ENCODE results near the gene PIP4K2A. TPM values are rescaled to one million over a fixed set of nuclear protein-coding genes. Genes with fewer than 3 reads are reported as not detected.

Gene PIP4K2A
- total RNA-seq, 4 donors from 2014 or later = 6.8 to 34.7 (median 15.4) TPM

GRCh38 chr10:22656036-22656435 lies 58.3 kb downstream of the PIP4K2A start:
- Histone ChIP-seq H3K27ac (peak overlapping the region in 3 of 4 donors; percentile 55 to 72 (median 56)), H3K27me3 (no peaks in the 10 kb centered on the region), H3K4me3 (no peak overlapping the region), H3K36me3 (no peaks in the 10 kb centered on the region), H3K9me3 (no peaks in the 10 kb centered on the region), H3K4me1 (peaks cover 0 to 39% (median 19%) of the 10 kb centered on the region in 4 donors)
- no peak for TF ChIP-seq CTCF (IDR thresholded peaks at IDR 0.05)
- no peak for DNase-seq

GRCh38 chr10:22655312-22655981 lies 58.9 kb downstream of the PIP4K2A start:
- TF ChIP-seq CTCF (IDR thresholded peaks at IDR 0.05) (peak in 1 of 6 experiments; percentile 5), POLR2A (IDR thresholded peaks at IDR 0.05) (no peak)
- no peaks in the 10 kb centered on the region for H3K36me3 ChIP-seq
- H3K4me1 ChIP-seq = peaks cover 0 to 44% (median 20%) of the 10 kb centered on the region in 4 donors
- no peak overlapping the region for H3K4me3 ChIP-seq
- H3K9me3 ChIP-seq = no peaks in the 10 kb centered on the region
- no peaks in the 10 kb centered on the region for H3K27me3 ChIP-seq
- DNase-seq = no peak
- H3K27ac ChIP-seq = peak overlapping the region in 3 of 4 donors; percentile 55 to 72 (median 56)

- Histone ChIP-seq H3K4me3 (no peak overlapping the region), H3K4me1 (peaks cover 0 to 60% (median 25%) of the 10 kb centered on the region in 4 donors), H3K9me3 (no peaks in the 10 kb centered on the region), H3K36me3 (no peaks in the 10 kb centered on the region), H3K27ac (peak overlapping the region in 3 of 4 donors; percentile 23 to 72 (median 57)), H3K27me3 (no peaks in the 10 kb centered on the region)
- no peak for TF ChIP-seq CTCF (IDR thresholded peaks at IDR 0.05)
- no peak for TF ChIP-seq POLR2A (IDR thresholded peaks at IDR 0.05)
- DNase-seq = peak in 2 of 3 donors; percentile 61 to 71
Measured at GRCh38 chr10:22652988-22653481, 61.3 kb downstream of the PIP4K2A start.

- no peaks in the 10 kb centered on the region for H3K9me3 ChIP-seq
- H3K27me3 ChIP-seq = no peaks in the 10 kb centered on the region
- H3K4me3 ChIP-seq = no peak overlapping the region
- H3K27ac ChIP-seq = peak overlapping the region in 3 of 4 donors; percentile 23 to 58 (median 26)
- DNase-seq = peak in 2 of 3 donors; percentile 71 to 75
- TF ChIP-seq POLR2A (IDR thresholded peaks at IDR 0.05) (no peak), CTCF (IDR thresholded peaks at IDR 0.05) (no peak)
- no peaks in the 10 kb centered on the region for H3K36me3 ChIP-seq
- peaks cover 0 to 75% (median 25%) of the 10 kb centered on the region in 4 donors for H3K4me1 ChIP-seq
Measured at GRCh38 chr10:22651276-22651980, 63.0 kb downstream of the PIP4K2A start.

- H3K4me1 ChIP-seq = peaks cover 0 to 72% (median 18%) of the 10 kb centered on the region in 4 donors
- H3K27ac ChIP-seq = peak overlapping the region; percentile 35 to 72 (median 56)
- H3K9me3 ChIP-seq = no peaks in the 10 kb centered on the region
Measured at GRCh38 chr10:22649994-22650393, 64.4 kb downstream of the PIP4K2A start.

More at GRCh38 chr10:22649994-22650393, 64.4 kb downstream of the PIP4K2A start:
- DNase-seq = no peak
- no peak for TF ChIP-seq POLR2A (IDR thresholded peaks at IDR 0.05)
- TF ChIP-seq CTCF (IDR thresholded peaks at IDR 0.05) = no peak
- Histone ChIP-seq H3K27me3 (no peaks in the 10 kb centered on the region), H3K36me3 (no peaks in the 10 kb centered on the region), H3K4me3 (no peak overlapping the region)
